ENCODE measurements around the gene PARD3.

GRCh38 chr10:34723750-34724149 is 91.3 kb downstream of the PARD3 start:
- peak; percentile 99 for TF ChIP-seq CTCF (conservative IDR thresholded peaks at IDR 0.05; ENCODE audit: low read depth, low read length)
- TF ChIP-seq EZH2 (IDR thresholded peaks at IDR 0.05; ENCODE audit: low read length, unreplicated experiment) = no peak
- no peak for TF ChIP-seq EZH2phosphoT487 (IDR thresholded peaks at IDR 0.05; ENCODE audit: borderline replicate concordance, low read length)
